Measurements from ENCODE around the gene RGS18. TPM values are rescaled to one million over a fixed set of nuclear protein-coding genes. Genes with fewer than 3 reads are reported as not detected.

RGS18 gene
- total and polyA plus RNA-seq, 9 of the 15 experiments (the other 6 are each of a cell fraction or from before 2014, with no cell fraction given), result 0.03 to 0.11 (median 0.05) TPM; not detected in 5

DNA sequence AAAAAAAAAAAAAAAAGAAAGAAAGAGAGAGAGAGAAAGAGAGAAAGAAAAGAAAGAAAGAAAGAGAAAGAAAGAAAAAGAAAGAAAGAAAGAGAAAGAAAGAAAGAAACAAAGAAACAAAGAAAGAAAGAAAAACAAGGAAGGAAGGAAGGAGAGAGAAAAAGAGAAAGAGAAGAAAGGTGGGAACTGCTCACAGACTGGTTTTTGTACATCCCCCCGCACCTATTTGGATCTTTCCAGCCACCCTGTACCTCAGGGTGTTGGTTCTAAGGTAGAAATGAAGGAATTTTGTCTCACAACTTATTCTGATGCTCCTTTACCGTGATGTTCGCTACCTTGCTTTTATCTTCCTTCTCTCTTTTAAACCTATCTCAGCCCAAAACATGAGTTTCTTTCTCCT lies 43.3 kb upstream of the RGS18 start:
- FAIRE-seq (no peak), ATAC-seq (no peak), DNase-seq (ENCODE audit: extremely low read depth in 1 of 4, low spot score in 3 of 4) (no peak)
- H4K20me1 ChIP-seq (replicated peaks; ENCODE audit: control insufficient read depth, insufficient read depth, low read length), result no peaks in the 10 kb centered on the region
- H3K4me1 ChIP-seq (replicated peaks in 1 of 2; ENCODE audit: control insufficient read depth in 2 of 2, insufficient read depth in 2 of 2, low read length in 2 of 2), result peaks cover 0 to 6% of the 10 kb centered on the region in 2 experiments; a peak in 3 of 5 replicates
- peak; percentile 53; the same call in 1 of the 2 replicates for TF ChIP-seq ZNF512 (tag; IDR thresholded peaks at IDR 0.05)
- TF ChIP-seq TRIM24 (IDR thresholded peaks at IDR 0.05), result no peak
- TF ChIP-seq U2AF1 (optimal IDR thresholded peaks at IDR 0.05; ENCODE audit: low read depth, low read length), result peak; percentile 80
- TF ChIP-seq ZBTB1 (CRISPR knock-in tag; IDR thresholded peaks at IDR 0.05; ENCODE audit: borderline replicate concordance, low read depth), result no peak
- TF ChIP-seq U2AF2 (optimal IDR thresholded peaks at IDR 0.05; ENCODE audit: low read depth, low read length), result peak; percentile 70
- H3K27ac ChIP-seq (ENCODE audit: extremely low read depth, low read depth, low read length), result no peak overlapping the region
- no peak overlapping the region for H3K4me3 ChIP-seq
- WGBS (ENCODE audit: insufficient coverage, low coverage, missing lambda C conversion rate), result 57% methylated on average over 3 of the region's 3 CpGs
- H3K9me3 ChIP-seq (replicated peaks; ENCODE audit: control insufficient read depth, insufficient read depth, low read depth, low read length), result no peaks in the 10 kb centered on the region
- in situ Hi-C loops (cut with MboI) (no loop called here), intact Hi-C loops (cut with micrococcal nuclease) (no loop called here)
- POLR2A ChIA-PET, result no interaction called here
- no peaks in the 10 kb centered on the region for H3K27me3 ChIP-seq (ENCODE audit: control insufficient read depth in 2 of 2, insufficient read depth in 2 of 2, low read length in 2 of 2)
- no peak overlapping the region for H2AFZ ChIP-seq (ENCODE audit: low read depth, low read length)
- CTCF ChIA-PET (ENCODE audit: low intra/inter-chr PET ratio), result no interaction called here
- no peaks in the 10 kb centered on the region for H3K9me1 ChIP-seq (ENCODE audit: control insufficient read depth, insufficient read depth, low read length)
- no peaks in the 10 kb centered on the region; the same call in 2 of the 3 replicates for H3K36me3 ChIP-seq (ENCODE audit: control insufficient read depth, insufficient read depth, low read length)
- H3K9ac ChIP-seq (ENCODE audit: insufficient read depth in 1 of 2, low read depth in 2 of 2, low read length in 2 of 2), result no peak overlapping the region
- no TSS peak for BruUV-seq (replicated peaks)
- H3K79me2 ChIP-seq (ENCODE audit: control insufficient read depth, insufficient read depth, low read length), result no peaks in the 10 kb centered on the region
- no peak overlapping the region for H3K4me2 ChIP-seq (ENCODE audit: insufficient read depth, low read length)
